ENCODE data around the gene TAF4. TPM values are rescaled to one million over a fixed set of nuclear protein-coding genes. Genes with fewer than 3 reads are reported as not detected.
"Not testable (repeated sequence)": the region's sequence is repeated elsewhere in the genome, so short reads cannot be mapped to it uniquely, and the experiment has no call there.

Gene TAF4
- total RNA-seq, 1 donor from 2014 or later, result 17.6 TPM

DNA sequence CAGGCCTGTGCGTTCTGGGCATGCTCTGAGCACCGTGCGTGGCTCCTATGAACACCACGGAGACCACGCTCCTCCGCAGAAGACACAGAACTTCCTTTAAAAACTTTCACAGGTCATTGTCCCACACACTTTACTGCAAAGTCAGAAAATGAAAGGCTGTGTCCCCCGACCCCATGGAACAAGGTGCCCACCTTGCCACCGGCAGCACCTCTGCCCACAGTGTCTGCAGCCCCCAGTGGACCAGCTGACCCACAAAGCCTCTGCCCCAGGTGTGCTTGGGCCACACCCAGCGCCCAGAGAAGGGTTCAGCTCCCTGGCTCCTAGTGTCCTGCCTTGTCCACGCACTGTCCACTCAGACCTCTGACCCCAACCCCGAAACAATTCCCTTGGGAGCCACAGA is 8.7 kb downstream of the TAF4 start:
- H3K27ac ChIP-seq, result no peak overlapping the region
- TF ChIP-seq, protein P1, sequence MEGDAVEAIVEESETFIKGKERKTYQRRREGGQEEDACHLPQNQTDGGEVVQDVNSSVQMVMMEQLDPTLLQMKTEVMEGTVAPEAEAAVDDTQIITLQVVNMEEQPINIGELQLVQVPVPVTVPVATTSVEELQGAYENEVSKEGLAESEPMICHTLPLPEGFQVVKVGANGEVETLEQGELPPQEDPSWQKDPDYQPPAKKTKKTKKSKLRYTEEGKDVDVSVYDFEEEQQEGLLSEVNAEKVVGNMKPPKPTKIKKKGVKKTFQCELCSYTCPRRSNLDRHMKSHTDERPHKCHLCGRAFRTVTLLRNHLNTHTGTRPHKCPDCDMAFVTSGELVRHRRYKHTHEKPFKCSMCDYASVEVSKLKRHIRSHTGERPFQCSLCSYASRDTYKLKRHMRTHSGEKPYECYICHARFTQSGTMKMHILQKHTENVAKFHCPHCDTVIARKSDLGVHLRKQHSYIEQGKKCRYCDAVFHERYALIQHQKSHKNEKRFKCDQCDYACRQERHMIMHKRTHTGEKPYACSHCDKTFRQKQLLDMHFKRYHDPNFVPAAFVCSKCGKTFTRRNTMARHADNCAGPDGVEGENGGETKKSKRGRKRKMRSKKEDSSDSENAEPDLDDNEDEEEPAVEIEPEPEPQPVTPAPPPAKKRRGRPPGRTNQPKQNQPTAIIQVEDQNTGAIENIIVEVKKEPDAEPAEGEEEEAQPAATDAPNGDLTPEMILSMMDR (IDR thresholded peaks at IDR 0.05), result no peak
- no peak for DNase-seq

DNA sequence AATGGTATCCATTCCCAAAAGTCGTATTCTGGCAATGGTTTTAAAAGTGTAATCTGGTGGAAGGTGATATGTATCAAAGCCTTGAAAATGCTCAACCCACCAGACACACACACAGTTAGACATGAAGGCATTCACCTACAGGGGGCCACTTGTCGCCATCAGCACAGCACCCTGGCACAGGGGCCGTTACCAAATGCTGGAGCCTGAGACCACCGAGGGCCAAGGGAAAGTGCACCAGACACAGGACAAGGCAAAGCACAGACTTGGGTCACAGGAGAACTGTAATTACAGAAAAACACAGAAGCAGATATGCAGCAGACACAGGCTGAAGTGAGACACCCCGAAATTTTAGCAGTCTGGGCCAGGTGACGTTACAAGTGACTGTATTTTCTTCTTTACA is 9.3 kb downstream of the TAF4 start:
- DNase-seq, result no peak

More for the DNA sequence above, 8.7 kb downstream of the TAF4 start:
- no peak for ATAC-seq
- peaks cover 17% of the 10 kb centered on the region for H3K4me1 ChIP-seq
- no peaks in the 10 kb centered on the region for H3K9me3 ChIP-seq
- H3K27me3 ChIP-seq (ENCODE audit: low read depth), result no peaks in the 10 kb centered on the region
- H3K36me3 ChIP-seq, result peaks cover 8% of the 10 kb centered on the region
- intact Hi-C loops (cut with DNase I), result no loop called here
- no peak overlapping the region for H3K4me3 ChIP-seq

GRCh38 chr20:62055862-62056115 is 9.9 kb downstream of the TAF4 start:
- H3K27me3 ChIP-seq (ENCODE audit: low read depth); H3K36me3 ChIP-seq; H3K27ac ChIP-seq; intact Hi-C loops (cut with DNase I); H3K4me3 ChIP-seq; H3K9me3 ChIP-seq; DNase-seq; ATAC-seq; H3K4me1 ChIP-seq: not testable (repeated sequence)

More for the DNA sequence above, 9.3 kb downstream of the TAF4 start:
- TF ChIP-seq, protein P1 (IDR thresholded peaks at IDR 0.05), result no peak
- intact Hi-C loops (cut with DNase I), result no loop called here
- no peak for ATAC-seq
- H3K4me3 ChIP-seq, result no peak overlapping the region
- peaks cover 13% of the 10 kb centered on the region for H3K4me1 ChIP-seq
- H3K27ac ChIP-seq, result no peak overlapping the region
- no peaks in the 10 kb centered on the region for H3K9me3 ChIP-seq
- H3K36me3 ChIP-seq, result peaks cover 8% of the 10 kb centered on the region
- no peaks in the 10 kb centered on the region for H3K27me3 ChIP-seq (ENCODE audit: low read depth)

GRCh38 chr20:62055106-62055861 is 10.4 kb downstream of the TAF4 start:
- no peak for DNase-seq
- intact Hi-C loops (cut with DNase I), result no loop called here
- no peak overlapping the region for H3K27ac ChIP-seq
- peaks cover 4% of the 10 kb centered on the region for H3K4me1 ChIP-seq
- ATAC-seq, result no peak
- TF ChIP-seq, protein P1 (IDR thresholded peaks at IDR 0.05), result no peak
- peaks cover 8% of the 10 kb centered on the region for H3K36me3 ChIP-seq
- H3K4me3 ChIP-seq, result no peak overlapping the region
- no peaks in the 10 kb centered on the region for H3K27me3 ChIP-seq (ENCODE audit: low read depth)
- no peaks in the 10 kb centered on the region for H3K9me3 ChIP-seq

DNA sequence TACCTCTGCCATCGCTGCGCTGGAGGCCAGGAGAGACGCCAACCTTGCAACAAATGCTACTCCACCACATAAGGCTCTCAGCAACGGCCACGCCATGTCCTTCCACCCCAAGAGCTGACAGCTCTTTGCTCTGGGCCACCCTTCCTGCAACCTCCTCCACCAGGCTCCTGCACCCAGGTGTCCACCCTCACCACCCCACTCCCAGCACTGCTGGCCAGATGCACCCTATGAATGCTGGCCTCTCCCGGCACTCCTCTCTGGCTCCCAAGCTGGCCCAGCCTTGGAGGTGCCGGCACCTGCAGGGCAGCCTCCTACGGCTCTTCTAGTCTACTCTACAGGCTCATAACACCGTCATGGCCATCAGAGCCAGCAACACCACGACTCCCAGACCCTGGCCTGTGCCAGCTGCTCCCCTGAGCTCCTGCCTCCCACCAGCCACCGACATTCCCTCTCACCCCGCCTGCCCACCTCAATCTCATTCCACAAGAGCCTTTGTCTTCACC is 11.2 kb downstream of the TAF4 start:
- Histone ChIP-seq H3K4me3 (no peak overlapping the region), H3K9me3 (no peaks in the 10 kb centered on the region), H3K27me3 (ENCODE audit: low read depth) (no peaks in the 10 kb centered on the region), H3K4me1 (no peaks in the 10 kb centered on the region), H3K36me3 (peaks cover 8% of the 10 kb centered on the region), H3K27ac (no peak overlapping the region)
- ATAC-seq, result no peak
- DNase-seq, result no peak
- TF ChIP-seq, protein P1 (IDR thresholded peaks at IDR 0.05), result no peak
- intact Hi-C loops (cut with DNase I), result no loop called here

- no peaks in the 10 kb centered on the region for H3K27me3 ChIP-seq (ENCODE audit: low read depth)
- no peaks in the 10 kb centered on the region for H3K9me3 ChIP-seq
- DNase-seq, result no peak
- ATAC-seq, result no peak
- TF ChIP-seq, protein P1 (IDR thresholded peaks at IDR 0.05), result no peak
- no peak overlapping the region for H3K27ac ChIP-seq
- peaks cover 8% of the 10 kb centered on the region for H3K36me3 ChIP-seq
- H3K4me1 ChIP-seq, result no peaks in the 10 kb centered on the region
- intact Hi-C loops (cut with DNase I), result no loop called here
- H3K4me3 ChIP-seq, result no peak overlapping the region
These were observed 12.1 kb downstream of the TAF4 start for GRCh38 chr20:62053465-62054196.

Measured in lower lobe of right lung (tissue), 2 donors.